Heart left ventricle (tissue), 13 donors: Measurements from ENCODE around the gene PHEX.

ENCODE experiments used
- CTCF ChIP-seq, 12 donors: fragments of 200-600 bp; sonication (generic) in 4 of 12; IDR thresholded peaks; one replicate each; pipeline versions ENCODE4 v1.5.0 to v1.8.0; 2018 to 2022; ENCODE audit warnings: antibody characterized with exemption in 12 of 12, mild to moderate bottlenecking in 5 of 12
- POLR2A ChIP-seq, 2 donors: fragments of 450-650 bp; IDR thresholded peaks; one replicate each; pipeline ENCODE4 v1.6.1; 2017; ENCODE audit warnings: antibody characterized with exemption in 2 of 2, mild to moderate bottlenecking in 2 of 2, moderate library complexity in 2 of 2
- donor health status: ischemic (EF 13 %, LVEDD 7.1; RV severe dilation, severe dysfunction).
- donor health status: DM: no; HTN: yes; CAD: no.
- donor health status: DM: no; HTN: no; CAD: no.
- donor health status: ischemic (EF 25% LVEDD 6.9; RV normal size, moderate dysfunction).
- donor health status: ischemic (EF 25% LVEDD 5.7; RV mildly dilated, moderate dysfunction).
- donor health status: ischemic (EF 35%, LVEDD 5.7; RV mildly dilated, moderate dysfunction).
- donor health status: nonischemic (EF 11% LVEDD 7.7; RV severe dilation, severe dysfunction).
- donor health status: DM: yes; HTN: yes; CAD: no.
- donor health status: PGD.
- donor health status: ischemic (EF 29% LVEDD 5.4; RV normal size, mild dysfunction).
- donor health status: nonischemic (EF 23%, LVEDD 6.1; RV moderate dilation, normal function).

DNA sequence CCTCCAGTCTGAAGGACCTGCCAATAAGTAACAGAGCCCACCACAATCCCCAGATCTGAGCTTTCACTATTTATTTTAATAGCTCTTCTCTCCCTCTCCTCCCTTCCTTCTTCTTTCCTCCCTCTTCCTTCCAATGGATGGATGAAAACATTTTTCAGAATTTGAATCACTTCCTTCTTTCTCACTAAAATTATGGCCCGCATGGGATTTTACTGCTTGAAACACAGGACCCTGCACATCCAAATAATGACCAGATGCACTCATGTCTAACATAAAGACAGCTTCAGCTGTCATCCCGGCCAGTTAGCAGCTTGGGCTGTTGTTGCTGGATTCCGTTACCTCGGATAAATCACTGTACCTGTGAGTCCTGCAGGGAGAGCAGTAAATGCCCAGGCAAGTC is 5.4 kb upstream of the PHEX start:
- TF ChIP-seq CTCF (IDR thresholded peaks at IDR 0.05) (no peak), POLR2A (IDR thresholded peaks at IDR 0.05) (no peak)
